Thoracic aorta (tissue), 2 donors: ENCODE results near the gene USP47. TPM values are rescaled to one million over a fixed set of nuclear protein-coding genes. Genes with fewer than 3 reads are reported as not detected.

ENCODE experiments used
- ATAC-seq: fragments of 150-250 bp; one replicate; pipeline ENCODE4 v1.8.0; 2017; ENCODE audit warnings: low read depth; ENCODE audit not compliant: insufficient number of reproducible peaks, low FRiP score
- DNase-seq: peaks from one replicate; pipeline ENCODE4 v3.0.0-alpha.2; 2020; ENCODE audit warnings: low spot score
- H3K27ac ChIP-seq, 2 donors: fragments of 200-600 bp; sonication (generic); 1 replicate in 1 of 2; 2 replicates in 1 of 2; pipeline ENCODE4 v1.5.1; 2016; ENCODE audit warnings: mild to moderate bottlenecking in 2 of 2, moderate library complexity in 2 of 2
- H3K27me3 ChIP-seq: fragments of 200-600 bp; sonication (generic); replicated peaks from 2 replicates; pipeline ENCODE4 v1.6.0; 2016; ENCODE audit warnings: mild to moderate bottlenecking; ENCODE audit not compliant: insufficient read depth
- H3K36me3 ChIP-seq: fragments of 200-600 bp; sonication (generic); one replicate; pipeline ENCODE4 v1.5.1; 2016
- H3K4me1 ChIP-seq, 2 donors: fragments of 200-600 bp; sonication (generic); 1 replicate in 1 of 2; 2 replicates in 1 of 2; pipeline versions ENCODE4 v1.5.1 to v1.6.0; 2016; ENCODE audit warnings: low read depth in 2 of 2, mild to moderate bottlenecking in 1 of 2; ENCODE audit not compliant: control insufficient read depth in 1 of 2
- H3K4me3 ChIP-seq: fragments of 200-600 bp; sonication (generic); 2 replicates; pipeline ENCODE4 v1.5.1; 2016; ENCODE audit warnings: mild to moderate bottlenecking
- H3K9me3 ChIP-seq: fragments of 200-600 bp; sonication (generic); 2 replicates; pipeline ENCODE4 v1.5.1; 2016
- CTCF ChIP-seq: fragments of 200-600 bp; sonication (generic); IDR thresholded peaks from one replicate; pipeline ENCODE4 v1.5.1; 2019; ENCODE audit warnings: antibody characterized with exemption
- total RNA-seq, 2 donors: library from RNA; depleted of rRNA; stranded (reverse); fragments of >200 nt; gene quantifications; one replicate each; pipeline versions ENCODE4 v1.1.0 to v1.2.3, GENCODE V29; 2016

The USP47 gene
- total RNA-seq, 2 donors from 2014 or later = 55.0 to 86.4 TPM

- no peak for DNase-seq
- Histone ChIP-seq H3K27me3 (no peaks in the 10 kb centered on the region), H3K4me1 (no peaks in the 10 kb centered on the region), H3K36me3 (peaks cover 17% of the 10 kb centered on the region), H3K27ac (no peak overlapping the region), H3K4me3 (no peak overlapping the region), H3K9me3 (no peaks in the 10 kb centered on the region)
- ATAC-seq = no peak
- TF ChIP-seq CTCF = no peak
Measured at GRCh38 chr11:11937957-11938356, 96.2 kb downstream of the USP47 start.

GRCh38 chr11:11940551-11940950 is 98.8 kb downstream of the USP47 start:
- H3K36me3 ChIP-seq = peaks cover 21% of the 10 kb centered on the region
- no peak for DNase-seq
- H3K9me3 ChIP-seq = no peaks in the 10 kb centered on the region
- H3K27ac ChIP-seq = no peak overlapping the region
- no peak for ATAC-seq
- H3K4me1 ChIP-seq = no peaks in the 10 kb centered on the region
- H3K27me3 ChIP-seq = no peaks in the 10 kb centered on the region
- H3K4me3 ChIP-seq = no peak overlapping the region
- no peak for TF ChIP-seq CTCF

GRCh38 chr11:11942668-11943067 is 100.9 kb downstream of the USP47 start:
- no peak overlapping the region for H3K4me3 ChIP-seq
- no peak for TF ChIP-seq CTCF
- no peaks in the 10 kb centered on the region for H3K9me3 ChIP-seq
- H3K4me1 ChIP-seq = no peaks in the 10 kb centered on the region
- H3K27me3 ChIP-seq = no peaks in the 10 kb centered on the region
- no peak overlapping the region for H3K27ac ChIP-seq
- ATAC-seq = no peak
- peaks cover 21% of the 10 kb centered on the region for H3K36me3 ChIP-seq
- no peak for DNase-seq

GRCh38 chr11:11944444-11944843 is 102.7 kb downstream of the USP47 start:
- H3K4me1 ChIP-seq = no peaks in the 10 kb centered on the region
- DNase-seq = no peak
- no peak for ATAC-seq
- no peak overlapping the region for H3K4me3 ChIP-seq
- H3K36me3 ChIP-seq = peaks cover 16% of the 10 kb centered on the region
- no peaks in the 10 kb centered on the region for H3K27me3 ChIP-seq
- no peak for TF ChIP-seq CTCF
- H3K27ac ChIP-seq = no peak overlapping the region
- no peaks in the 10 kb centered on the region for H3K9me3 ChIP-seq

- no peak for ATAC-seq
- Histone ChIP-seq H3K36me3 (peaks cover 10% of the 10 kb centered on the region), H3K4me1 (no peaks in the 10 kb centered on the region), H3K27ac (no peak overlapping the region), H3K9me3 (no peaks in the 10 kb centered on the region), H3K27me3 (no peaks in the 10 kb centered on the region), H3K4me3 (no peak overlapping the region)
- no peak for DNase-seq
- no peak for TF ChIP-seq CTCF
Measured at GRCh38 chr11:11946180-11946579, 104.4 kb downstream of the USP47 start.
